Stomach (tissue), 9 donors: Measurements from ENCODE around the gene SPR. TPM values are rescaled to one million over a fixed set of nuclear protein-coding genes. Genes with fewer than 3 reads are reported as not detected.

Experiments used
- DNase-seq, 2 donors: peaks; one replicate each; pipeline versions ENCODE4 v3.0.0 to v3.0.0-alpha.2; 2013 to 2019
- H3K27ac ChIP-seq, 5 donors: fragments of 200-600 bp in 4 of 5; sonication (generic) in 4 of 5; one replicate each; pipeline ENCODE4 v1.5.1; 2013 to 2019; ENCODE audit warnings: mild to moderate bottlenecking in 1 of 5, moderate library complexity in 1 of 5
- H3K27me3 ChIP-seq, 3 donors: fragments of 200-600 bp; sonication (generic); one replicate each; pipeline ENCODE4 v1.5.1; 2017 to 2019; ENCODE audit warnings: mixed run types in 1 of 3
- H3K36me3 ChIP-seq, 4 donors: fragments of 200-600 bp; sonication (generic); 1 replicate in 3 of 4; 2 replicates in 1 of 4; pipeline ENCODE4 v1.5.1; 2016 to 2019
- H3K4me1 ChIP-seq, 4 donors: fragments of 200-600 bp; sonication (generic); one replicate each; pipeline ENCODE4 v1.5.1; 2016 to 2019
- H3K4me3 ChIP-seq, 4 donors: fragments of 200-600 bp; sonication (generic) in 3 of 4; one replicate each; pipeline ENCODE4 v1.5.1; 2016 to 2019; ENCODE audit warnings: mild to moderate bottlenecking in 1 of 4
- H3K9me3 ChIP-seq, 4 donors: fragments of 200-600 bp; sonication (generic); one replicate each; pipeline ENCODE4 v1.5.1; 2016 to 2019
- CTCF ChIP-seq, 7 experiments: fragments of 450-650 bp in 4 of 7; fragments of 200-600 bp in 3 of 7; sonication (generic) in 3 of 7; IDR thresholded peaks; one replicate each; pipeline ENCODE4 v1.5.1; 2016 to 2019; ENCODE audit warnings: antibody characterized with exemption in 7 of 7, control low read depth in 2 of 7, mild to moderate bottlenecking in 1 of 7
- EP300 ChIP-seq: sonication (generic); formaldehyde crosslinking; IDR thresholded peaks from one replicate; pipeline ENCODE4 v1.6.1; 2017; ENCODE audit warnings: antibody characterized with exemption
- POLR2A ChIP-seq, 4 donors: fragments of 450-650 bp; IDR thresholded peaks; one replicate each; pipeline ENCODE4 v1.6.1; 2016; ENCODE audit warnings: antibody characterized with exemption in 4 of 4, control low read depth in 2 of 4, mild to moderate bottlenecking in 1 of 4, moderate library complexity in 1 of 4
- POLR2AphosphoS5 ChIP-seq, 3 donors: sonication (generic); formaldehyde crosslinking; IDR thresholded peaks; one replicate each; pipeline ENCODE4 v1.6.1; 2016; ENCODE audit warnings: antibody characterized with exemption in 3 of 3
- WGBS, 5 donors: extraction: QIAGEN DNeasy Blood & Tissue Kit in 3 of 5; methylation state at CpG; one replicate each; pipeline versions ENCODE4 v1.1.5 to v1.1.7; 2013 to 2018; 5-methylcytosine and 5-hydroxymethylcytosine counted together
- intact Hi-C: fragments of 100-400 bp; cut with DNase I; formaldehyde crosslinking; loops from one replicate; pipeline ENCODE4 v1.15.1; 2023; ENCODE audit warnings: low total_unique reads
- polyA plus RNA-seq, 3 donors: library from polyadenylated mRNA; stranded (reverse); fragments of 200-250 nt; gene quantifications; one replicate each; pipeline ENCODE4 v1.2.3, GENCODE V29; 2013
- total RNA-seq, 5 donors: library from RNA; depleted of rRNA; stranded (reverse); fragments of >200 nt; gene quantifications; one replicate each; pipeline versions ENCODE4 v1.1.0 to v1.2.3, GENCODE V29; 2014 to 2016
- donor health status: healthy with polysubstance abuse.
- donor health status: Bipolar disorder and iron deficiency.
- donor health status: healthy.

The SPR gene
- total and polyA plus RNA-seq, 8 donors = 11.7 to 133 (median 49.1) TPM

- 51 to 61% (median 55%) methylated on average over 7 of the region's 7 CpGs for WGBS, 5 donors
- intact Hi-C loops = no loop called here
- H3K9me3 ChIP-seq = no peaks in the 10 kb centered on the region
- peaks cover 0 to 42% (median 4%) of the 10 kb centered on the region in 3 donors for H3K27me3 ChIP-seq
- H3K36me3 ChIP-seq = no peaks in the 10 kb centered on the region
- no peak overlapping the region for H3K27ac ChIP-seq
- TF ChIP-seq POLR2A (IDR thresholded peaks at IDR 0.05) (no peak), CTCF (IDR thresholded peaks at IDR 0.05) (no peak), POLR2AphosphoS5 (IDR thresholded peaks at IDR 0.05) (no peak), EP300 (no peak)
- no peaks in the 10 kb centered on the region for H3K4me1 ChIP-seq
- DNase-seq = no peak
- H3K4me3 ChIP-seq = no peak overlapping the region
Measured at GRCh38 chr2:72851333-72851732, 35.9 kb upstream of the SPR start.

- Histone ChIP-seq H3K27ac (no peak overlapping the region), H3K4me1 (peaks cover 4 to 13% (median 11%) of the 10 kb centered on the region in 4 donors), H3K27me3 (peaks cover 0 to 61% (median 10%) of the 10 kb centered on the region in 3 donors), H3K36me3 (no peaks in the 10 kb centered on the region), H3K4me3 (no peak overlapping the region), H3K9me3 (no peaks in the 10 kb centered on the region)
- WGBS, 5 donors = 0 to 1% (median 1%) methylated on average over 3 of the region's 3 CpGs
- intact Hi-C loops = loop anchor here (5.0 kb wide), 1 partner anchor 88 kb away; no protein-coding TSS in a partner anchor
- peak; percentile 79 to 88 for DNase-seq
- no peak for TF ChIP-seq POLR2A (IDR thresholded peaks at IDR 0.05)
- peak in 1 of 3 donors; percentile 4 for TF ChIP-seq POLR2AphosphoS5 (IDR thresholded peaks at IDR 0.05)
- TF ChIP-seq EP300 = no peak
- peak in 4 of 7 experiments; percentile 32 to 60 (median 48) for TF ChIP-seq CTCF (IDR thresholded peaks at IDR 0.05)
Measured at GRCh38 chr2:72859831-72860262, 27.4 kb upstream of the SPR start.

GRCh38 chr2:72862239-72862988 lies 24.8 kb upstream of the SPR start:
- Histone ChIP-seq H3K27ac (no peak overlapping the region), H3K27me3 (peaks cover 0 to 39% (median 10%) of the 10 kb centered on the region in 3 donors), H3K36me3 (no peaks in the 10 kb centered on the region), H3K9me3 (no peaks in the 10 kb centered on the region), H3K4me3 (peak overlapping the region; percentile 19 to 35 (median 25)), H3K4me1 (peaks cover 4 to 13% (median 11%) of the 10 kb centered on the region in 4 donors)
- 3 to 11% (median 5%) methylated on average over 13 to 33 of the region's 33 CpGs for WGBS, 5 donors
- TF ChIP-seq CTCF (IDR thresholded peaks at IDR 0.05) (peak in 6 of 7 experiments; percentile 84 to 98 (median 93)), POLR2A (IDR thresholded peaks at IDR 0.05) (no peak)
- peak; percentile 91 to 96 for DNase-seq
- intact Hi-C loops = no loop called here

GRCh38 chr2:72863046-72863445 lies 24.2 kb upstream of the SPR start:
- H3K9me3 ChIP-seq = no peaks in the 10 kb centered on the region
- 38 to 55% (median 49%) methylated on average over 13 of the region's 13 CpGs for WGBS, 5 donors
- peaks cover 4 to 13% (median 11%) of the 10 kb centered on the region in 4 donors for H3K4me1 ChIP-seq
- H3K27me3 ChIP-seq = peaks cover 0 to 45% (median 10%) of the 10 kb centered on the region in 3 donors
- intact Hi-C loops = no loop called here
- TF ChIP-seq CTCF (IDR thresholded peaks at IDR 0.05) (no peak), POLR2AphosphoS5 (IDR thresholded peaks at IDR 0.05) (no peak), EP300 (no peak), POLR2A (IDR thresholded peaks at IDR 0.05) (no peak)
- peak in 1 of 2 donors; percentile 2 for DNase-seq
- H3K4me3 ChIP-seq = peak overlapping the region in 3 of 4 donors; percentile 24 to 35 (median 26)
- H3K27ac ChIP-seq = no peak overlapping the region
- no peaks in the 10 kb centered on the region for H3K36me3 ChIP-seq
